ENCODE results near the gene RTN4RL2.

Gene RTN4RL2

GRCh38 chr11:57498540-57498939, 38.2 kb downstream of the RTN4RL2 start:
- in situ Hi-C loops (cut with HindIII; ENCODE audit: low sequenced_read_pairs) = no loop called here

- in situ Hi-C loops (cut with HindIII; ENCODE audit: low sequenced_read_pairs) = no loop called here
Measured at GRCh38 chr11:57499413-57499982, 39.2 kb downstream of the RTN4RL2 start.

- in situ Hi-C loops (cut with HindIII; ENCODE audit: low sequenced_read_pairs) = no loop called here
Measured at GRCh38 chr11:57499983-57500461, 39.7 kb downstream of the RTN4RL2 start.

- in situ Hi-C loops (cut with HindIII; ENCODE audit: low sequenced_read_pairs) = no loop called here
Measured at GRCh38 chr11:57500515-57500914, 40.2 kb downstream of the RTN4RL2 start.

- in situ Hi-C loops (cut with HindIII; ENCODE audit: low sequenced_read_pairs) = no loop called here
Measured at GRCh38 chr11:57500926-57501325, 40.6 kb downstream of the RTN4RL2 start.

- in situ Hi-C loops (cut with HindIII; ENCODE audit: low sequenced_read_pairs) = no loop called here
Measured at GRCh38 chr11:57501953-57502352, 41.6 kb downstream of the RTN4RL2 start.

- in situ Hi-C loops (cut with HindIII; ENCODE audit: low sequenced_read_pairs) = no loop called here
Measured at GRCh38 chr11:57502376-57502775, 42.0 kb downstream of the RTN4RL2 start.

GRCh38 chr11:57502870-57503269, 42.5 kb downstream of the RTN4RL2 start:
- in situ Hi-C loops (cut with HindIII; ENCODE audit: low sequenced_read_pairs) = no loop called here

GRCh38 chr11:57504511-57504910, 44.2 kb downstream of the RTN4RL2 start:
- in situ Hi-C loops (cut with HindIII; ENCODE audit: low sequenced_read_pairs) = no loop called here

- in situ Hi-C loops (cut with HindIII; ENCODE audit: low sequenced_read_pairs) = no loop called here
Measured at GRCh38 chr11:57506522-57506921, 46.2 kb downstream of the RTN4RL2 start.

GRCh38 chr11:57508341-57509170, 48.2 kb downstream of the RTN4RL2 start:
- in situ Hi-C loops (cut with HindIII; ENCODE audit: low sequenced_read_pairs) = no loop called here

GRCh38 chr11:57511741-57512430, 51.6 kb downstream of the RTN4RL2 start:
- in situ Hi-C loops (cut with HindIII; ENCODE audit: low sequenced_read_pairs) = no loop called here

GRCh38 chr11:57512646-57513451, 52.5 kb downstream of the RTN4RL2 start:
- in situ Hi-C loops (cut with HindIII; ENCODE audit: low sequenced_read_pairs) = no loop called here

GRCh38 chr11:57513452-57513795, 53.1 kb downstream of the RTN4RL2 start:
- in situ Hi-C loops (cut with HindIII; ENCODE audit: low sequenced_read_pairs) = no loop called here

GRCh38 chr11:57513911-57514537, 53.7 kb downstream of the RTN4RL2 start:
- in situ Hi-C loops (cut with HindIII; ENCODE audit: low sequenced_read_pairs) = no loop called here

- in situ Hi-C loops (cut with HindIII; ENCODE audit: low sequenced_read_pairs) = no loop called here
Measured at GRCh38 chr11:57514538-57515331, 54.4 kb downstream of the RTN4RL2 start.

- in situ Hi-C loops (cut with HindIII; ENCODE audit: low sequenced_read_pairs) = no loop called here
Measured at GRCh38 chr11:57515332-57516060, 55.2 kb downstream of the RTN4RL2 start, which contains the start of gene SLC43A1. Gene SLC43A1, minus strand, starts transcription at chr11:57515702. Its CDS starts 1,591 bp downstream, at chr11:57514111.

GRCh38 chr11:57516061-57516443, 55.7 kb downstream of the RTN4RL2 start:
- in situ Hi-C loops (cut with HindIII; ENCODE audit: low sequenced_read_pairs) = no loop called here

GRCh38 chr11:57521116-57521515, 60.8 kb downstream of the RTN4RL2 start:
- in situ Hi-C loops (cut with HindIII; ENCODE audit: low sequenced_read_pairs) = no loop called here

All from DLD1 (cell line).